K562 (cell line): ENCODE results near the gene FOXJ3. TPM values are rescaled to one million over a fixed set of nuclear protein-coding genes. Genes with fewer than 3 reads are reported as not detected.

Experiments
- ATAC-seq: fragments of 200-7000 bp; cut with Tn5 transposase; 3 replicates; pipeline ENCODE4 v1.9.1; 2020; ENCODE audit warnings: moderate library complexity
- BruUV-seq: library from RNA; stranded (reverse); fragments of 400-500 nt; replicated peaks from 2 replicates; lab custom pipeline; 2021; lab: Mats Ljungman, UMichigan
- CTCF ChIA-PET: fragments of 300-600 bp; formaldehyde crosslinking; extraction: SDS; loops from one replicate; lab custom pipeline; 2021; ENCODE audit warnings: low intra/inter-chr PET ratio; lab: Yijun Ruan, JAX
- POLR2A ChIA-PET: fragments of 300-600, 350-650 bp; sonication (Branson Sonifier 250); formaldehyde crosslinking; extraction: SDS; loops from one replicate; lab custom pipeline; 2021; ENCODE audit warnings: antibody characterized with exemption, inconsistent platforms; lab: Yijun Ruan, JAX
- DNase-seq, 4 experiments: peaks; one replicate each; pipeline versions ENCODE4 v3.0.0 to v3.0.0-alpha.2; 2011 to 2018; ENCODE audit warnings: low spot score in 3 of 4, mixed read lengths in 3 of 4; ENCODE audit errors: extremely low read depth in 1 of 4
- FAIRE-seq: peaks from 2 replicates; lab custom pipeline; 2011; peaks lifted over from hg19 to GRCh38; lab: Jason Lieb, UNC
- H2AFZ ChIP-seq: 2 replicates; pipeline ENCODE4 v1.6.0; 2011; ENCODE audit warnings: low read depth, low read length, control low read depth, inconsistent platforms
- H3K27ac ChIP-seq: fragments of 200-600 bp; 3 replicates; pipeline ENCODE4 v1.8.0; 2011; ENCODE audit warnings: low read depth, mild to moderate bottlenecking, control low read depth, inconsistent platforms, low read length, moderate library complexity, mixed read lengths; ENCODE audit errors: extremely low read depth
- H3K27me3 ChIP-seq, 2 experiments: fragments of 300-600 bp in 1 of 2; 2 replicates in 1 of 2; 3 replicates in 1 of 2; pipeline versions ENCODE4 v1.6.0 to v1.8.0; 2011; ENCODE audit warnings: inconsistent platforms in 2 of 2, low read length in 2 of 2, mild to moderate bottlenecking in 1 of 2, mixed read lengths in 1 of 2, moderate library complexity in 1 of 2; ENCODE audit not compliant: control insufficient read depth in 2 of 2, insufficient read depth in 2 of 2
- H3K36me3 ChIP-seq: fragments of 300-600 bp; 3 replicates; pipeline ENCODE4 v1.8.0; 2011; ENCODE audit warnings: mild to moderate bottlenecking, low read length, inconsistent platforms; ENCODE audit not compliant: control insufficient read depth, insufficient read depth
- H3K4me1 ChIP-seq, 2 experiments: fragments of 200-600 bp in 1 of 2; replicated peaks in 1 of 2; 2 replicates in 1 of 2; 3 replicates in 1 of 2; pipeline versions ENCODE4 v1.5.1 to v1.8.0; 2011; ENCODE audit warnings: inconsistent platforms in 2 of 2, low read length in 2 of 2, mild to moderate bottlenecking in 1 of 2, mixed read lengths in 1 of 2, moderate library complexity in 1 of 2; ENCODE audit not compliant: control insufficient read depth in 2 of 2, insufficient read depth in 2 of 2
- H3K4me2 ChIP-seq: 2 replicates; pipeline ENCODE4 v1.6.1; 2011; ENCODE audit warnings: low read length, control low read depth, inconsistent platforms, mixed read lengths; ENCODE audit not compliant: insufficient read depth
- H3K4me3 ChIP-seq: fragments of 200-600 bp; sonication (generic), shearing (Covaris generic); 2 replicates; pipeline ENCODE4 v1.5.1; 2016; ENCODE audit warnings: control low read depth, inconsistent platforms
- H3K79me2 ChIP-seq: fragments of 200-600 bp; 3 replicates; pipeline ENCODE4 v1.8.0; 2011; ENCODE audit warnings: low read length, inconsistent platforms; ENCODE audit not compliant: control insufficient read depth, insufficient read depth
- H3K9ac ChIP-seq, 2 experiments: 2 replicates each; pipeline versions ENCODE4 v1.6.0 to v1.6.1; 2011; ENCODE audit warnings: low read depth in 2 of 2, low read length in 2 of 2, control low read depth in 1 of 2, inconsistent platforms in 1 of 2, mild to moderate bottlenecking in 1 of 2, mixed read lengths in 1 of 2; ENCODE audit not compliant: insufficient read depth in 1 of 2
- H3K9me1 ChIP-seq: one replicate; pipeline ENCODE4 v1.6.0; 2011; ENCODE audit warnings: inconsistent platforms, mild to moderate bottlenecking, low read length, moderate library complexity; ENCODE audit not compliant: control insufficient read depth, insufficient read depth
- H3K9me3 ChIP-seq: replicated peaks from 2 replicates; pipeline ENCODE4 v1.5.1; 2011; ENCODE audit warnings: low read depth, low read length, inconsistent platforms; ENCODE audit not compliant: control insufficient read depth, insufficient read depth
- H4K20me1 ChIP-seq: replicated peaks from 2 replicates; pipeline ENCODE4 v1.6.1; 2011; ENCODE audit warnings: low read length, inconsistent platforms, mixed read lengths; ENCODE audit not compliant: control insufficient read depth, insufficient read depth
- ETV6 ChIP-seq, 3 experiments: fragments of 150-350 bp in 1 of 3; sonication (generic) in 1 of 3; formaldehyde crosslinking in 1 of 3; IDR thresholded peaks; 2 replicates each; pipeline versions ENCODE4 v1.6.1 to v1.8.0; 2014 to 2022; ENCODE audit warnings: borderline replicate concordance in 2 of 3, low read depth in 2 of 3, antibody characterized with exemption in 1 of 3, low read length in 1 of 3, mild to moderate bottlenecking in 1 of 3, missing genetic modification reagents in 1 of 3
- FOS ChIP-seq: IDR thresholded peaks from 3 replicates; pipeline ENCODE4 v1.6.1; 2011; ENCODE audit not compliant: insufficient read length; ENCODE audit errors: extremely low read depth
- ZNF586 ChIP-seq: fragments of 450-650 bp; formaldehyde crosslinking; conservative IDR thresholded peaks from 2 replicates; pipeline ENCODE4 v1.4.0; 2020; ENCODE audit warnings: mild to moderate bottlenecking, moderate library complexity
- WGBS: fragments of 100-300 bp; shearing (Covaris generic); methylation state at CpG from one replicate; pipeline ENCODE4 v1.1.6; 2016; ENCODE audit warnings: low coverage, mixed read lengths; ENCODE audit not compliant: insufficient coverage; ENCODE audit errors: missing lambda C conversion rate; 5-methylcytosine and 5-hydroxymethylcytosine counted together
- in situ Hi-C: fragments of 300-500 bp; cut with MboI; formaldehyde crosslinking; loops from 4 replicates; pipeline ENCODE4 v1.15.0; 2018; ENCODE audit warnings: inconsistent platforms, mixed read lengths
- intact Hi-C: fragments of 100-400 bp; cut with micrococcal nuclease; formaldehyde crosslinking; loops from 2 replicates; pipeline ENCODE4 v1.14.2; 2022
- polyA plus RNA-seq, 8 experiments: library from polyadenylated mRNA; depleted of rRNA in 4 of 8; stranded (reverse) in 5 of 8; unstranded in 3 of 8; fragments of >200 nt; fragmentation: Nextera tagmentation in 2 of 8; fragmentation: Illumina TruSeq in 1 of 8; extraction: Ambion mirVana in 2 of 8; extraction: Trizol in 1 of 8; gene quantifications; 2 replicates each; pipeline versions ENCODE4 v1.2.1 to v1.2.3, GENCODE V29; 2011 to 2014; ENCODE audit warnings: inconsistent platforms in 1 of 8, missing spikeins in 1 of 8
- total RNA-seq, 7 experiments: library from RNA; depleted of rRNA in 6 of 7; stranded (reverse); fragments of >200 nt in 6 of 7; fragmentation: Illumina TruSeq in 2 of 7; extraction: Trizol in 2 of 7; gene quantifications; 2 replicates each; pipeline versions ENCODE4 v1.2.1 to v1.2.3, GENCODE V29; 2011 to 2021; ENCODE audit warnings: low replicate concordance in 1 of 7
- TF ChIP-seq, protein P1 (sequence below): fragments of 450-650 bp; formaldehyde crosslinking; IDR thresholded peaks from 2 replicates; pipeline ENCODE4 v1.4.0; 2020; ENCODE audit warnings: mild to moderate bottlenecking, moderate library complexity

FOXJ3 gene
- total and polyA plus RNA-seq, 9 of the 15 experiments (the other 6 are each of a cell fraction or from before 2014, with no cell fraction given): 8.7 to 35.3 (median 23.4) TPM

GRCh38 chr1:42302034-42302433 lies 33.0 kb downstream of the FOXJ3 start:
- peaks cover 15% of the 10 kb centered on the region for H3K9me3 ChIP-seq
- no peak overlapping the region for H3K4me2 ChIP-seq
- no peaks in the 10 kb centered on the region for H4K20me1 ChIP-seq
- no peak overlapping the region for H3K27ac ChIP-seq
- H3K36me3 ChIP-seq: peaks cover 16% of the 10 kb centered on the region; the same call in 2 of the 3 replicates
- FAIRE-seq (no peak), DNase-seq (no peak), ATAC-seq (no peak)
- intact Hi-C loops (no loop called here), in situ Hi-C loops (no loop called here)
- no peaks in the 10 kb centered on the region for H3K4me1 ChIP-seq
- H3K27me3 ChIP-seq: no peaks in the 10 kb centered on the region
- peaks cover 35% of the 10 kb centered on the region for H3K79me2 ChIP-seq
- BruUV-seq: no TSS peak
- WGBS: 85% methylated on average over 1 of the region's 1 CpG
- POLR2A ChIA-PET: no interaction called here
- H3K9ac ChIP-seq: no peak overlapping the region
- CTCF ChIA-PET: interaction anchor here (0.7 kb wide), 1 partner anchor 22 kb away, joined by 4 read pairs; no protein-coding TSS in a partner anchor
- TF ChIP-seq ETV6 (IDR thresholded peaks at IDR 0.05; ENCODE audit: borderline replicate concordance in 1 of 2, low read depth in 2 of 2, low read length in 1 of 2): no peak
- TF ChIP-seq ETV6 (CRISPR knock-in tag; IDR thresholded peaks at IDR 0.05; ENCODE audit: borderline replicate concordance): no peak
- TF ChIP-seq, protein P1, sequence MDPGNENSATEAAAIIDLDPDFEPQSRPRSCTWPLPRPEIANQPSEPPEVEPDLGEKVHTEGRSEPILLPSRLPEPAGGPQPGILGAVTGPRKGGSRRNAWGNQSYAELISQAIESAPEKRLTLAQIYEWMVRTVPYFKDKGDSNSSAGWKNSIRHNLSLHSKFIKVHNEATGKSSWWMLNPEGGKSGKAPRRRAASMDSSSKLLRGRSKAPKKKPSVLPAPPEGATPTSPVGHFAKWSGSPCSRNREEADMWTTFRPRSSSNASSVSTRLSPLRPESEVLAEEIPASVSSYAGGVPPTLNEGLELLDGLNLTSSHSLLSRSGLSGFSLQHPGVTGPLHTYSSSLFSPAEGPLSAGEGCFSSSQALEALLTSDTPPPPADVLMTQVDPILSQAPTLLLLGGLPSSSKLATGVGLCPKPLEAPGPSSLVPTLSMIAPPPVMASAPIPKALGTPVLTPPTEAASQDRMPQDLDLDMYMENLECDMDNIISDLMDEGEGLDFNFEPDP (CRISPR knock-in tag): no peak
- no peak for TF ChIP-seq FOS
- no peak for TF ChIP-seq ZNF586 (CRISPR knock-in tag)
- no peak overlapping the region for H3K4me3 ChIP-seq
- no peak overlapping the region for H2AFZ ChIP-seq
- no peaks in the 10 kb centered on the region for H3K9me1 ChIP-seq
